Karpas-422 (cell line): ENCODE data around the gene ARRB1. TPM values are rescaled to one million over a fixed set of nuclear protein-coding genes. Genes with fewer than 3 reads are reported as not detected.

ENCODE experiments used
- DNase-seq: peaks from one replicate; pipeline ENCODE4 v3.0.0-alpha.2; 2015
- H2AFZ ChIP-seq: fragments of 200-600 bp; sonication (generic); 2 replicates; pipeline ENCODE4 v1.6.1; 2014; ENCODE audit warnings: antibody characterized with exemption, low read length, mixed read lengths
- H3K27ac ChIP-seq: fragments of 200-600 bp; sonication (generic); 2 replicates; pipeline ENCODE4 v1.5.1; 2014; ENCODE audit warnings: mild to moderate bottlenecking, low read length, moderate library complexity
- H3K27me3 ChIP-seq: fragments of 200-600 bp; sonication (generic); 2 replicates; pipeline ENCODE4 v1.6.1; 2014; ENCODE audit warnings: low read length, mixed read lengths
- H3K36me3 ChIP-seq: fragments of 200-600 bp; sonication (generic); 2 replicates; pipeline ENCODE4 v1.6.1; 2014; ENCODE audit warnings: low read length, mixed read lengths; ENCODE audit not compliant: insufficient read depth
- H3K4me1 ChIP-seq: fragments of 200-600 bp; sonication (generic); 2 replicates; pipeline ENCODE4 v1.6.1; 2014; ENCODE audit warnings: mild to moderate bottlenecking, low read length, mixed read lengths
- H3K4me2 ChIP-seq: fragments of 200-600 bp; sonication (generic); 2 replicates; pipeline ENCODE4 v1.6.1; 2014; ENCODE audit warnings: low read length, low read depth, mild to moderate bottlenecking; ENCODE audit not compliant: poor library complexity, severe bottlenecking
- H3K4me3 ChIP-seq: fragments of 200-600 bp; sonication (generic); 2 replicates; pipeline ENCODE4 v1.5.1; 2014; ENCODE audit warnings: mild to moderate bottlenecking, antibody characterized with exemption, low read length, mixed read lengths
- H3K79me2 ChIP-seq: fragments of 200-600 bp; sonication (generic); 2 replicates; pipeline ENCODE4 v1.6.1; 2014; ENCODE audit warnings: mild to moderate bottlenecking, low read length, mixed read lengths
- H3K9ac ChIP-seq: fragments of 200-600 bp; sonication (generic); 2 replicates; pipeline ENCODE4 v1.6.0; 2014; ENCODE audit warnings: low read length
- H3K9me2 ChIP-seq: fragments of 200-600 bp; sonication (generic), shearing (Covaris generic); replicated peaks from 2 replicates; pipeline ENCODE4 v1.6.0; 2014; ENCODE audit warnings: mild to moderate bottlenecking, low read length, moderate library complexity; ENCODE audit not compliant: insufficient read depth
- H3K9me3 ChIP-seq: fragments of 300-700, 200-600 bp; sonication (generic); 2 replicates; pipeline ENCODE4 v1.6.1; 2014; ENCODE audit warnings: low read length, mixed read lengths
- H4K20me1 ChIP-seq: fragments of 200-600 bp; sonication (generic); 2 replicates; pipeline ENCODE4 v1.6.1; 2014; ENCODE audit warnings: mild to moderate bottlenecking, antibody characterized with exemption, low read length, low read depth; ENCODE audit not compliant: insufficient read depth
- total RNA-seq: library from RNA; depleted of rRNA; stranded (reverse); fragments of >200 nt; shearing (Covaris generic); gene quantifications from 2 replicates; pipeline ENCODE4 v1.2.3, GENCODE V29; 2014; ENCODE audit warnings: low replicate concordance

ARRB1 gene
- total RNA-seq, 1 experiment from 2014 or later = not detected

DNA sequence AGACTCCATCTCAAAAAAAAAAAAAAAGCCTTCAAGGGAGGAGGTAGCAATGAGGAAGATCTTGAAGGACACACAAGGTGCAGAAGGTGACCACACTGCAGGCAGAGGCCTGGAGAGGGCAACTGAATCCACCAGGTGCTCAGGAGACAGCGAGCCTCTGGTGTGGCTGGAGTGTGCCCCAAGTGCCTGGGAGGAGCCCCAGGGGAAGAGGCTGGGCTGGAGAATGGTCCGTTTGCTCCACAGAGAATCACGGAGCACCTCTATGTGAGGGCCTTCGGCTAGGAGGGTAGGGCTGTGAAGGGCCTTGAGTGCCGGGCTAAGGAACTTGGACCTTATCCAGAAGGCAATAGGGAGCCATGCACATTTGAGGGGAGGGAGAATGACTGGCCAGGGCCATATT lies 50.3 kb downstream of the ARRB1 start:
- Histone ChIP-seq H3K27ac (no peak overlapping the region), H3K79me2 (no peaks in the 10 kb centered on the region), H3K4me1 (no peaks in the 10 kb centered on the region), H3K36me3 (no peaks in the 10 kb centered on the region), H4K20me1 (no peaks in the 10 kb centered on the region), H2AFZ (no peak overlapping the region), H3K9ac (no peak overlapping the region), H3K4me3 (no peak overlapping the region), H3K4me2 (no peak overlapping the region), H3K9me2 (no peaks in the 10 kb centered on the region), H3K27me3 (no peaks in the 10 kb centered on the region), H3K9me3 (no peaks in the 10 kb centered on the region)
- no peak for DNase-seq

- DNase-seq = no peak
- Histone ChIP-seq H3K4me1 (no peaks in the 10 kb centered on the region), H3K9me3 (no peaks in the 10 kb centered on the region), H3K79me2 (no peaks in the 10 kb centered on the region), H3K4me3 (no peak overlapping the region), H3K9me2 (no peaks in the 10 kb centered on the region), H3K27me3 (no peaks in the 10 kb centered on the region), H2AFZ (no peak overlapping the region), H3K36me3 (no peaks in the 10 kb centered on the region), H3K27ac (no peak overlapping the region), H4K20me1 (no peaks in the 10 kb centered on the region), H3K4me2 (no peak overlapping the region), H3K9ac (no peak overlapping the region)
Observed at GRCh38 chr11:75298976-75299260, 52.5 kb downstream of the ARRB1 start.

GRCh38 chr11:75298191-75298975 lies 53.1 kb downstream of the ARRB1 start:
- Histone ChIP-seq H4K20me1 (no peaks in the 10 kb centered on the region), H2AFZ (no peak overlapping the region), H3K4me2 (no peak overlapping the region), H3K36me3 (no peaks in the 10 kb centered on the region), H3K9ac (no peak overlapping the region), H3K27me3 (no peaks in the 10 kb centered on the region), H3K27ac (no peak overlapping the region), H3K4me3 (no peak overlapping the region), H3K9me2 (no peaks in the 10 kb centered on the region), H3K4me1 (no peaks in the 10 kb centered on the region), H3K9me3 (no peaks in the 10 kb centered on the region), H3K79me2 (no peaks in the 10 kb centered on the region)
- DNase-seq = no peak

DNA sequence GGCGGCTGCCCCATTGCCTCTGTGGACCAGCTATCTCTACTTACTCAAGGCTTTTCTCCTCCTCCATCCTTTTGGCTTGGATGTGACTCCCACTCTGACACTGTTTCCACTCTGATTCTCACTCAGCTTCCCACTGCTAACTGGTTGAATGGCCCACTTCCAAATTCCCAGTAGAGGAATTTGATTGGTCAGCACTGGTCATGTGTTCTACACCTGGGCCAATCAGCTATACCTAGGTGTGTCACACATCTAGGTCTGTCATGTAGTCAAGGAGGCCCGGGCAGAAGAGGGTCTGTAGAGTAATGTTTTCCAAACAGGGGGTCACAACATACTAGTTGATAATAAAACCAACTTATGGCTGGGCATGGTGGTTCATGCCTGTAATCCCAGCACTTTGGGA lies 57.6 kb downstream of the ARRB1 start:
- no peak for DNase-seq
- Histone ChIP-seq H3K4me3 (no peak overlapping the region), H3K9me2 (no peaks in the 10 kb centered on the region), H3K9ac (no peak overlapping the region), H3K4me1 (no peaks in the 10 kb centered on the region), H4K20me1 (no peaks in the 10 kb centered on the region), H3K27ac (no peak overlapping the region), H3K36me3 (no peaks in the 10 kb centered on the region), H2AFZ (no peak overlapping the region), H3K9me3 (no peaks in the 10 kb centered on the region), H3K4me2 (no peak overlapping the region), H3K27me3 (no peaks in the 10 kb centered on the region), H3K79me2 (no peaks in the 10 kb centered on the region)

DNA sequence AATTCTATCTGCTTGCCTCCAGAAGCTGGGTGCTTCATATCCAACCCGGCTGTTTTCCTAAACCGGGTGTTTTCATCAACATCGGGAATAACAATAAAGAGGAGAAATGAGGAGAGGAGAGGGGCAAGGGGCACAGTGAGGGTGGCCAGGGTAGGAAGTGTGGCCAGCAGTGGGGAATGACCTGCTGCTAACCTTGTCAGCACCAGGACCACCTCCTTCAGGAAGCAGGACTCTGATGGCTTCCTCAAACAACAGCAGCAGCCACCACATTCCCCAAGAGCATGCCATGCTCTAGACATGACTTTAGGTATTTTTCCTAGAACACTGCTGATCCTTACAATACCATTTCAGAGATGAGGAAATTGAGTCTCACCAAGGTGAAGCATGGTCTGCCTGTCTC lies 58.5 kb downstream of the ARRB1 start:
- H3K9me2 ChIP-seq = no peaks in the 10 kb centered on the region
- no peak overlapping the region for H3K27ac ChIP-seq
- no peak overlapping the region for H3K9ac ChIP-seq
- no peak overlapping the region for H3K4me3 ChIP-seq
- H3K9me3 ChIP-seq = no peaks in the 10 kb centered on the region
- H2AFZ ChIP-seq = no peak overlapping the region
- no peaks in the 10 kb centered on the region for H3K36me3 ChIP-seq
- no peaks in the 10 kb centered on the region for H3K4me1 ChIP-seq
- H4K20me1 ChIP-seq = no peaks in the 10 kb centered on the region
- no peaks in the 10 kb centered on the region for H3K79me2 ChIP-seq
- H3K27me3 ChIP-seq = no peaks in the 10 kb centered on the region
- no peak for DNase-seq
- H3K4me2 ChIP-seq = no peak overlapping the region

DNA sequence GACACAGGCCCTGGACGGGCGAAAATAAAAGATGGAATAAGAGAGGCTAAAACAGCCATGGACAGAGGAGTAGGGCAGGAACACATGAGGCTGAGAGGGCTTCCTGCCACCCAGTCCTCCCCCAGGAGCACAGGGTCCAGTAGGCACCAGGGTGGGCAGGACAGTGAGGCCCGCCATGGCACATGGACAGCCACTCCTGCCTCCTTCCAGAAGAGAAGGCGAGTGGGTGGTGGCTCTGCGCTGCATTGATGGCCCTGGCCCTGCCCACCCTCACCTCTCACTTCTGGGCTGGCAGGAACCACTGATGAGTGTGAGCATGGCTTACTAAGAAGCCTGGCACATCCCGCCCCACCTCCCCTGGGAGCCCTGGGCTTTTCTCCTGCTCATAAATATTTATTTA lies 59.7 kb downstream of the ARRB1 start:
- Histone ChIP-seq H2AFZ (no peak overlapping the region), H3K79me2 (no peaks in the 10 kb centered on the region), H3K9ac (no peak overlapping the region), H3K36me3 (no peaks in the 10 kb centered on the region), H3K27ac (no peak overlapping the region), H3K4me1 (no peaks in the 10 kb centered on the region), H3K27me3 (no peaks in the 10 kb centered on the region), H3K9me2 (no peaks in the 10 kb centered on the region), H3K4me3 (no peak overlapping the region), H3K4me2 (no peak overlapping the region), H3K9me3 (no peaks in the 10 kb centered on the region), H4K20me1 (no peaks in the 10 kb centered on the region)
- DNase-seq = no peak

DNA sequence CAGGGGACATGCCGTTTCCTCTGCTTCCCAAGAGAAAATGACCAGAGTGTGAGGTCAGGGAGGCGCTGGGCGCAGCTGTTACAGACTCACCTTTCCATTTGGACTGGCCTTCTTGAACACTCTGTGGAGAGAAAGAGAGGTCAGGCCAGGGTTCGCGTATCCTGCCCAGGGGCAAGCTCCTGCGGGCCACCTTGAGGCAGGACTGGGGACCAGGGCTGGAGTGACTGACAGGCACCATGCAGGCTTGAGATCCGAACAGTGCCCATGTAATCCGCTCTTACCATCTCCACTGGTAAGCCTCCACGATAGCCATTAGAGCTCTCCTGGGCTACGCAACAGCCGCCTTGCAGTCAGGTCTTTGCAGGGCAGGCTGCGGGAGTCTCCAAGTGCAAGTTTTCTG lies 61.5 kb downstream of the ARRB1 start:
- H3K27me3 ChIP-seq = no peaks in the 10 kb centered on the region
- no peak for DNase-seq
- H3K9me2 ChIP-seq = no peaks in the 10 kb centered on the region
- no peaks in the 10 kb centered on the region for H3K36me3 ChIP-seq
- no peaks in the 10 kb centered on the region for H3K4me1 ChIP-seq
- H3K9ac ChIP-seq = no peak overlapping the region
- H4K20me1 ChIP-seq = 0 out of 2 replicates have a peak, but pooled peaks cover 2% of the 10 kb centered on the region
- H3K9me3 ChIP-seq = no peaks in the 10 kb centered on the region
- no peak overlapping the region for H3K4me2 ChIP-seq
- H3K79me2 ChIP-seq = no peaks in the 10 kb centered on the region
- no peak overlapping the region for H3K4me3 ChIP-seq
- H3K27ac ChIP-seq = no peak overlapping the region
- no peak overlapping the region for H2AFZ ChIP-seq

DNA sequence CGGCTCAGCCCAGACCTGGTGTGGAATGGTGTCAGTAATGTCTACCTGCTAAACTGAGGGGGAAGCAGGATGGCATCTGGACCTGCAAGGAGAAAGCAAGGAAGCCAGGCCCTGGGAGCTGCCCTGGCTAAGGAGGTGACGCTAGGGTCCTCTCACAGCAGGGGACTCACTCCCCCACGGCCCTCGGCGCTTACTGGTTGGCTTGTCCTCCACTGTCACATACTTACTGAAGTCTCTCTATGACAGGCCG lies 62.0 kb downstream of the ARRB1 start:
- Histone ChIP-seq H3K4me1 (no peaks in the 10 kb centered on the region), H4K20me1 (0 out of 2 replicates have a peak, but pooled peaks cover 2% of the 10 kb centered on the region), H3K9me3 (no peaks in the 10 kb centered on the region), H3K9ac (no peak overlapping the region), H3K79me2 (no peaks in the 10 kb centered on the region), H2AFZ (no peak overlapping the region), H3K27ac (no peak overlapping the region), H3K27me3 (no peaks in the 10 kb centered on the region), H3K4me3 (no peak overlapping the region), H3K9me2 (no peaks in the 10 kb centered on the region), H3K4me2 (no peak overlapping the region), H3K36me3 (no peaks in the 10 kb centered on the region)
- DNase-seq = no peak

- no peaks in the 10 kb centered on the region for H3K9me2 ChIP-seq
- no peak overlapping the region for H3K4me3 ChIP-seq
- no peaks in the 10 kb centered on the region for H3K9me3 ChIP-seq
- no peaks in the 10 kb centered on the region for H3K27me3 ChIP-seq
- H3K79me2 ChIP-seq = no peaks in the 10 kb centered on the region
- H3K4me2 ChIP-seq = no peak overlapping the region
- no peaks in the 10 kb centered on the region for H3K4me1 ChIP-seq
- DNase-seq = no peak
- no peaks in the 10 kb centered on the region for H3K36me3 ChIP-seq
- no peak overlapping the region for H3K27ac ChIP-seq
- no peak overlapping the region for H2AFZ ChIP-seq
- 0 out of 2 replicates have a peak, but pooled peaks cover 2% of the 10 kb centered on the region for H4K20me1 ChIP-seq
- H3K9ac ChIP-seq = no peak overlapping the region
Observed at GRCh38 chr11:75287579-75287978, 63.9 kb downstream of the ARRB1 start.
